ENCODE data around the gene PHLPP1. TPM values are rescaled to one million over a fixed set of nuclear protein-coding genes. Genes with fewer than 3 reads are reported as not detected.

Gene PHLPP1
- total RNA-seq, 1 experiment from 2014 or later, result 39.9 TPM

DNA sequence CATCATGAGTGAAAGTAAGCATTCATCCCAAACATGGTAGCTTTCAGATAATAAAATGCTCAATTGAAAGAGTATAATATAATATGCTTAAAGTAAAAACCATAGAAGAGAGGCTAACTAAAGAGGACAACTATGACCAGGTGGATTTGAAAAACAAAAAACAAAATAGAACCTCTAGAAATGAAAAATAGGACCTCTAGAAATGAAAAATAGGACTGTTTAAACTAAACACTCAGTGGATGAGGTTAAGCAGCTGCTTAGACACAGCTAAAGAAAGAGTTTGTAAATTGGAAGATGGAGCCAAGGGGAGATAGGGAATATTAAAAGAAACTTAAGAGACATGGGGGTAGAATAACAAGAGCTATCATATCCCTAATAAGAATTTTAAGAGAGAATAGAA is 302.6 kb downstream of the PHLPP1 start:
- H3K79me2 ChIP-seq (ENCODE audit: insufficient read depth, low read length), result no peaks in the 10 kb centered on the region
- no peak overlapping the region for H4K5ac ChIP-seq (ENCODE audit: insufficient read length, low read depth, low read length)
- no peaks in the 10 kb centered on the region for H3K23me2 ChIP-seq (ENCODE audit: insufficient read length, low read depth, low read length, poor library complexity, severe bottlenecking)
- no peak overlapping the region for H3K18ac ChIP-seq (ENCODE audit: insufficient read length, low read depth, low read length)
- H2BK15ac ChIP-seq (ENCODE audit: low read depth, low read length), result no peak overlapping the region
- Mint-ChIP-seq H3K4me1 (peaks cover 4% of the 10 kb centered on the region in 2 experiments; a peak in 2 of 4 replicates), H3K4me3 (no peak overlapping the region), H3K27ac (no peak overlapping the region), H3K9me3 (peaks cover 11 to 13% of the 10 kb centered on the region in 2 experiments), H3K27me3 (ENCODE audit: low read depth) (peaks cover 21% of the 10 kb centered on the region), H3K36me3 (ENCODE audit: insufficient read depth in 1 of 3, low read depth in 3 of 3) (peaks cover 2 to 13% (median 9%) of the 10 kb centered on the region in 3 experiments; a peak in 6 of 7 replicates)
- H4K8ac ChIP-seq (replicated peaks; ENCODE audit: insufficient read length, low read depth, low read length), result no peak overlapping the region
- no peak overlapping the region for H2BK120ac ChIP-seq (ENCODE audit: low read depth, low read length, poor library complexity, severe bottlenecking)
- H2BK20ac ChIP-seq (ENCODE audit: low read depth, low read length, poor library complexity, severe bottlenecking), result no peak overlapping the region
- no peak overlapping the region for H4K91ac ChIP-seq (ENCODE audit: insufficient read length, low read depth, low read length)
- H3K27me3 ChIP-seq (ENCODE audit: insufficient read depth, low read length), result no peaks in the 10 kb centered on the region
- TF ChIP-seq, protein P1, sequence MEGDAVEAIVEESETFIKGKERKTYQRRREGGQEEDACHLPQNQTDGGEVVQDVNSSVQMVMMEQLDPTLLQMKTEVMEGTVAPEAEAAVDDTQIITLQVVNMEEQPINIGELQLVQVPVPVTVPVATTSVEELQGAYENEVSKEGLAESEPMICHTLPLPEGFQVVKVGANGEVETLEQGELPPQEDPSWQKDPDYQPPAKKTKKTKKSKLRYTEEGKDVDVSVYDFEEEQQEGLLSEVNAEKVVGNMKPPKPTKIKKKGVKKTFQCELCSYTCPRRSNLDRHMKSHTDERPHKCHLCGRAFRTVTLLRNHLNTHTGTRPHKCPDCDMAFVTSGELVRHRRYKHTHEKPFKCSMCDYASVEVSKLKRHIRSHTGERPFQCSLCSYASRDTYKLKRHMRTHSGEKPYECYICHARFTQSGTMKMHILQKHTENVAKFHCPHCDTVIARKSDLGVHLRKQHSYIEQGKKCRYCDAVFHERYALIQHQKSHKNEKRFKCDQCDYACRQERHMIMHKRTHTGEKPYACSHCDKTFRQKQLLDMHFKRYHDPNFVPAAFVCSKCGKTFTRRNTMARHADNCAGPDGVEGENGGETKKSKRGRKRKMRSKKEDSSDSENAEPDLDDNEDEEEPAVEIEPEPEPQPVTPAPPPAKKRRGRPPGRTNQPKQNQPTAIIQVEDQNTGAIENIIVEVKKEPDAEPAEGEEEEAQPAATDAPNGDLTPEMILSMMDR (conservative IDR thresholded peaks at IDR 0.05), result no peak
- no peak overlapping the region for H3K23ac ChIP-seq (ENCODE audit: insufficient read length, low read depth, low read length)
- no peaks in the 10 kb centered on the region for H3K9me3 ChIP-seq (ENCODE audit: control insufficient read depth, low read depth, low read length)
- no peak overlapping the region for H2AK5ac ChIP-seq (ENCODE audit: insufficient read length, low read length)
- no peak overlapping the region for H2BK12ac ChIP-seq (ENCODE audit: insufficient read length, low read depth, low read length)
- no peak overlapping the region for H3K56ac ChIP-seq (ENCODE audit: insufficient read length, low read depth, low read length)
- no peak overlapping the region for H2AFZ ChIP-seq (ENCODE audit: low read length)
- H3K27ac ChIP-seq (ENCODE audit: insufficient read length, low read depth, low read length), result no peak overlapping the region
- H3K79me1 ChIP-seq (ENCODE audit: insufficient read depth, low read depth, low read length, poor library complexity, severe bottlenecking), result no peaks in the 10 kb centered on the region
- no peak overlapping the region for H3T11ph ChIP-seq (ENCODE audit: low read length)
- H3K14ac ChIP-seq (ENCODE audit: insufficient read depth, low read length), result no peak overlapping the region
- H3K4ac ChIP-seq (ENCODE audit: low read depth, low read length), result no peak overlapping the region
- no peaks in the 10 kb centered on the region for H4K20me1 ChIP-seq (ENCODE audit: control insufficient read depth, insufficient read depth, insufficient read length)
- H3K4me1 ChIP-seq (ENCODE audit: insufficient read depth, low read length), result no peaks in the 10 kb centered on the region
- no peak overlapping the region for H3K9ac ChIP-seq (ENCODE audit: extremely low read depth, insufficient read length, low read length)
- no peak for DNase-seq
- no peak overlapping the region for H3K4me2 ChIP-seq (ENCODE audit: insufficient read depth, insufficient read length, low read length)
- no peak overlapping the region for H2BK5ac ChIP-seq (ENCODE audit: insufficient read length, low read length)

All from H9 (cell line).